GM21717 (cell line): Measurements from ENCODE around the gene ITPK1.
"Not testable (repeated sequence)": the region's sequence is repeated elsewhere in the genome, so short reads cannot be mapped to it uniquely, and the experiment has no call there.

Experiments used
- ATAC-seq: cut with Tn5 transposase; IDR thresholded peaks from one replicate; pipeline ENCODE4 v1.9.1; 2021; ENCODE audit warnings: mild to moderate bottlenecking, moderate library complexity; ENCODE audit not compliant: unreplicated experiment

ITPK1 gene

GRCh38 chr14:93131257-93131820 is 15.6 kb upstream of the ITPK1 start:
- not testable (repeated sequence) for ATAC-seq

- ATAC-seq = no peak
Observed at GRCh38 chr14:93128725-93129459, 13.2 kb upstream of the ITPK1 start.

DNA sequence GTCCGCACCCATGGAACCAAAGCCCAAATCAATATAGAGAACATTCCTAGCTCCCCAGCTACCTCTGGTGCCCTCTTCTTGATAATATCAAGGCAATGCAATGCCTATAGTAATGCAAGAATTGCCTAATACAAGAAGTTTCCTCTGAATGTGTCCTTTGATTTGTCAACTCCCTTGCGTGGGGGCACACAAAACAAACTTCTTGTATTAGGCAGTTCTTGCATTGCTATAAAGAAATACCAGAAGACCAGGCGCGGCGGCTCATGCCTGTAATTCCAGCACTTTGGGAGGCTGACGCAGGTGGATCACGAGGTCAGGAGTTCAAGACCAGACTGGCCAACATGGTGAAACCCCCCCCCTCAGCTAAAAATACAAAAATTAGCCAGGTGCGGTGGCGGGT is 10.4 kb upstream of the ITPK1 start:
- ATAC-seq = no peak

DNA sequence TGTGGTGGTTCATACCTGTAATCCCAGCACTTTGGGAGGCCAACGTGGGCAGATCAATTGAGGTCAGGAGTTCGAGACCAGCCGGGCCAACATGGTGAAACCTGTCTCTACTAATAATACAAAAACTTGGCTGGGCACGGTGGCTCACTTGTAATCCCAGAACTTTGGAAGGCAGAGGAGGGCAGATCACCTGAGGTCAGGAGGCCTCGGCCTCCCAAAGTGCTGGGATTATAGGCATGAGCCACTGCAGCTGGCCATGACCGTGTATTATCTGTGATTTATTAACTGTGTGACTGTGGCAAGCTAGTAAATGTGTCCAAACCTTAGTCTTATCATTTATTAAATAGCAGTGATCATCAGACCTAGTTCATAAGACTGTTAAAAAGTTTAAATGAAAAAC is 7.1 kb upstream of the ITPK1 start:
- no peak for ATAC-seq

GRCh38 chr14:93121030-93121834 is 5.5 kb upstream of the ITPK1 start:
- no peak for ATAC-seq

DNA sequence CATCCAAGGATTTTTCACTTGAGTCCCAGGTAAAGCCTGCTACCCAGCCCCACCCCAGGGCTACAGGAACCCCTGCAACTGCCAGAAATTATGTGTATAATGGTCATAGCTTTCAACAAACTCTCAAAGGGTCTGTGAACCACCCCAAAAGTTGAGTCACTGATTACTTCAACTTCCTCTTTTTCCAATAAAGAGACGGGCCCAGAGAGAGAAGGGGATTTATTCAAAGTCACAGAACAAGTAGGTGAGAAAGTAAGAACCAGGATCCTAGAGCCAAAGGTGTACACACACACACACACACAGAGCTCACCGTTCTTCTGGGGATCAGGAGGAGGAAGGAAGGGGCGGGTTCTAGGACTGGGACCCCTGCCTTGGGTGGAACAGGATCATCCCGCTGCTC is 4.8 kb upstream of the ITPK1 start:
- ATAC-seq = no peak

DNA sequence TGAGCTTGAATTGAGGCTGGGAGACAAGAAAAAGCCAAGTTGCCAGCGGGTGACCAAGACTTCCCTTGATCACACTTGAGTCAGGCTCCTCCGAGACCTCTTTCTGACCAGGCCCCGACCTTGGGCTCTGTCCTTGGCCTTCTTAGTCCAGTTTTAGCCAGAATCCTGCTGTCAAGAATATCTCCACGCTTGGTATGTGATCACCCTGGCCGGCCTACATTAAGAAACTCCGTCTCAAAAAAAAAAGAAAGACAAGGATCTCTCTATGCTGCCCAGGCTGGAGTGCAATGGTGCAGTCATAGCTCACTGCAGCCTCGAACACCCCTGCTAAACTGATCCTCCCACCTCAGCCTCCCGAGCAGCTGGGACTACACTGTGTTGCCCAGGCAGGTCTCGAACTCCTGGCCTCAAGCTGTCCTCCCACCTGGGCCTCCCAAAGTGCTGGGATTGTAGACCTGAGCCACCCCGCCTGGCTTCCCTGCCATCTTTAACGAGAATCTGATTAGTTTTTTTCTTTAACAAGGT is 1.0 kb upstream of the ITPK1 start:
- ATAC-seq = no peak

GRCh38 chr14:93115069-93115820 is 480 bp downstream of the ITPK1 start:
- peak; percentile 81 for ATAC-seq

- ATAC-seq = peak; percentile 4
Observed at GRCh38 chr14:93114713-93115068, 1.0 kb downstream of the ITPK1 start.

DNA sequence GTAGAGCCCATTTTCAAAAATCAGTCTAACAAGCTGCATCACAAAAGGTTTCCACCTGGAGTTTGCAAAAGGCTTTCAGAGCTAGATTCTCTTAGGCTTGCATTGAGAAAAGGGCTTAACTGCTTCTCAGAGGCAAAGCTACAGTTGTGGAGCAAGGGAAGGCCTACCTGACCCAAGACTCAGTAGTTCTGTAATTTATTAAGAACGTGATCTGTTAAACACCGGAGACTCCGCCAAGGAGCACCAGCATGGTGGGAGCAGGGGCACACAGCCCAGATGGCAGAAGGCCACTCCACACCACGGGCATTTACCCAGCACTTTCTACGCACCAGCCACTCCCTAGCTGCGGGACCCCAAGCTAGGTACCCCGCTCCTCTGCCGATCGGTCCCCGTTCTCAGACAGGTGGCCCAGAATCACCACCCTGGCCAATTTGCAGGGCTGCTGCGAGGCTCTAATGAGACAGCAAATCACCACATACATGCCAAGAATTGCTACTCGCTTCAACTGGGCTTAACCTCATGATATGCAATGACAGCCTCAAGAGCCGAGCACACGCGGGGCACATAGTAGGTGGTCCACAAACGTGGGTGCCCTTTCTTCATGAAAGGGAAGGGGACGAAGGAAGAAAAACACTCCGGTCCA is 1.5 kb downstream of the ITPK1 start:
- ATAC-seq = no peak

DNA sequence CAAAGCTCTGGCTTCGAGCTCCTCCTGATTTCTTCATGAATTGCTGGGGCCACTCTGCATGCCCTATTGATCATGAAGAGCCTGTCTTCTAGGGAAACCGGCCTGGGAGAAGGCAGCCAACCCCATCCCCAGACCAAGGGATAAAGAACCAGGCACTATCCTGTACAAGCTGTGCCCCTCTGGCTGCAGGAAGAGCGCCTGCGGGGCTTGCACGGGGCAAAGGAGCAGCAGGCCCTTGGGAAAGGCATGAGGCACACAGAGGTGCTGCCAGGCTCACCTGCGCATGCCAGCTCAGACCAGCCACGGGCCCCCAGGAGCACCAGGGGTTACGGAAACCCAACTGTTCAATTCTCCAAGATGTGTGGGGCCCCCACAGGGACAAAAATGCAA is 2.1 kb downstream of the ITPK1 start:
- no peak for ATAC-seq

GRCh38 chr14:93112891-93113677 is 2.6 kb downstream of the ITPK1 start:
- no peak for ATAC-seq

- not testable (repeated sequence) for ATAC-seq
Observed at GRCh38 chr14:93111541-93111940, 4.2 kb downstream of the ITPK1 start.

DNA sequence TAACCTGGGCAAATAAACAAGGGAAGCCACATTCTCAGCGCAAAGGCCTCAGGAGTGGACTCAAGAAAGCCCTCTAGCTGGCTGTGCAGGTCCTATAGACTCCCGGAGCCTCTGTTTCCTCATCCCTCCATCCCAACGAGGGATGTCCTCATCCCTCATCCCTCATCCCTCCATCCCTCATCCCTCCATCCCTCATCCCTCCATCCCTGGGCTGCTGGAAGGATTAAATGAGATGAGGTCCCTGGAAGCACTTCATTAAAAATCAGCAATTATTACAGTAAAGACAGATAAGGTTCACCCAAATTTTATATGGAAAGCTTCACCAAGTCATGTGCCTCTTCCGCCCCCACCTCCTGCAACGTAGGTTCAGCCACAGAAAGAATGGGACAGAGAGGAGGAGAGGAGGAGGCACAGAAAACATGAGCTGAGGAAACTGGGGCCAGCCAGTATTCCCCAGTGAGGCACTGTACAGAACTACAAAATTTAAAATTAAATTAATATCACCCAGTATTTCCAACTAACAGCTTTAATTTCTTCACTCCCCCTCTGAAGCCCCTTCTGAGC is 4.8 kb downstream of the ITPK1 start:
- no peak for ATAC-seq

DNA sequence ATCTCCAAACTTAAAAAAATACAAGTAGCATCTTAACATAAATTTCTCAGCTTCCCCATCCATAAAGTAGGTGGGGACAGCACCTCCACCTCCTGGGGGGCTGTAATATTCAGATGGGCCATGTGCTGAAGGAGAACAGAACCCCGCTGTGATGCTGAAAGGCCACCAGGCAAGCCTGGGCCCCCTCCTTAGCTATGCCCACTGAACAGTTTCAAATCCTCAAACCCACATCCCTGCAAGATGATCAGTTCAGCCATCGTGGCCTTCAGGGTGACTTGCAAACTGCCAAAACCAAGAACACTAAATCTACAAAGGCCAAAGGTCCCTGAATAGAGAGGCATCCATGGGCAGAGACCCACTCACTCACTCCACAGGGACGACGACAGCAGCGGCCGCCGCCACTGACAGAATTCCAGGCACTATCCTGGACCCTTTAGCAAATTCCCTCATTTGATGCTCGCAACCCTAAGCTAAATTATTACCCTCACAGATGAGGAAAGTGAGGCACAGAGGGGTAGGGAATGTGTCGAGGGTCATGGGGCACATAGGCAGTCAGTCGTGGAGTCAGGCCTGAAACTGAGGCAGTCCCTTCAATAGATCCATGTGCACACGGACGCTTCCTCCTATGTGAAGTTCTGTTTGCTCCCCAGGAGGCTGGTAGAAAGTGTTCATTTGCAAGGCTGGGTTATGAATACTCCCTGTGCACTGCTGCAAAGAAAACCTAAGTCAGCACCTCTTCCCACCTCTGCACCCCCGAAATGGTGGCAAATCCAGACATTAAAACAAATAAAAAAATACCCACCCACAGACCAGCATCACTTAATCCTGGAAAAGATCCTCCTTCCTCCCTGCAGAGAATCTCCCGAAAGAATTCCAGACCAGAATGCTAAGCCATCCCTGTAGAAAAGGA is 5.9 kb downstream of the ITPK1 start:
- ATAC-seq = no peak

- ATAC-seq = no peak
Observed at GRCh38 chr14:93108105-93108504, 7.6 kb downstream of the ITPK1 start.

DNA sequence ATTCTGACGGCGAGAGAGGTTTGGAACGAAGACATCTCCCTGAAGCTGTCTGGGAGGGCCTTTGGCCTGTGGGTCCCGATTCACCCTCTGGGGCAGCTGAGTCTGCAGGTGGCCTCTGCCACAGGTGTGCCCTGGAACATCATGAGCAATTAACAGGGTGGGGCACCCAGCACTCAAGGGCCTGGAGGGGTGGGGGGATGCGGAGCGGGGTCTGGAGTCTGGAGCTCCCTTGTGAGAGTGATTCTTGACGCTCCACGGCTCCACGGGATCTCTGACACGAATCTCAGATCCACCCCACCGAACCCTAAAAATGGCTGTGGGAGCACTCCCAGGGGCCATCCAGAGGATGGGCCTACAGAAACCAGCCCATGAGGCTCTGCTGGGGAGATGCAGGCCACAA is 8.3 kb downstream of the ITPK1 start:
- ATAC-seq = no peak

DNA sequence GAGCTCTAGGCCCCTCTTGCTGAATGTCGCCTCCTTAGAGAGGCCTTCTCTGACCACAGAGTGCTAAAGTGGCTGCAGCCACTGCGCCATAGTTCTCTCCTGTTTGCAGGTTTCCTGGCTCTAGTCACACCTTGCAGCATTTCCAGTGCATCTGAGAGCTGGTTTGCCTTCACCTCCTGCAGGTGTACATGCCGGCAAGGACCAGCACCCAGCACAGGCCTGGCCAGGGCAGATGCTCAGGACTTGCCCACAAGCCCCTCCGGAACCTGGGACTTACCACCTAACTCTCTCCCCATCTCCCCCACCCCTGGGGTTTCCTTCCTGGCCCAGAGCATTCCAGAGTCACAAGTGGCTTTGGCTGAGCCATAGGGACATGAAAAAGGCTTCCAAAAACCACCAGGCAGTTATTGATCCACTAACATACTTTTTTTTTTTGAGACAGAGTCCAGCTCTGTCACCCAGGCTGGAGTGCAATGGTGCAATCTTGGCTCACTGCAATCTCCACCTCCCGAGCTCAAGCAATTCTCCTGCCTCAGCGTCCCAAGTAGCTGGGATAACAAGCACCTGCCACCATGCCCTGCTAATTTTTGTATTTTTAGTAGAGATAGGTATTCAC is 9.1 kb downstream of the ITPK1 start:
- no peak for ATAC-seq
